HG03095 (cell line): ENCODE data around the gene ZNF514.
A peak's percentile ranks its signal among the peaks of the same experiment; 100 is the strongest.
"Not testable (repeated sequence)": the region's sequence is repeated elsewhere in the genome, so short reads cannot be mapped to it uniquely, and the experiment has no call there.

Experiments used
- ATAC-seq: cut with Tn5 transposase; IDR thresholded peaks from one replicate; pipeline ENCODE4 v1.9.1; 2021; ENCODE audit warnings: moderate library complexity; ENCODE audit not compliant: unreplicated experiment

The ZNF514 gene

GRCh38 chr2:95138702-95139101 lies 20.9 kb downstream of the ZNF514 start:
- ATAC-seq = no peak

GRCh38 chr2:95122197-95122551 lies 37.5 kb downstream of the ZNF514 start:
- no peak for ATAC-seq

- peak; percentile 94 for ATAC-seq
Observed at GRCh38 chr2:95121407-95122196, 38.0 kb downstream of the ZNF514 start, which contains the start of gene MRPS5. Gene MRPS5 (minus strand): TSS chr2:95121808. CDS start chr2:95121791, 17 bp downstream.

DNA sequence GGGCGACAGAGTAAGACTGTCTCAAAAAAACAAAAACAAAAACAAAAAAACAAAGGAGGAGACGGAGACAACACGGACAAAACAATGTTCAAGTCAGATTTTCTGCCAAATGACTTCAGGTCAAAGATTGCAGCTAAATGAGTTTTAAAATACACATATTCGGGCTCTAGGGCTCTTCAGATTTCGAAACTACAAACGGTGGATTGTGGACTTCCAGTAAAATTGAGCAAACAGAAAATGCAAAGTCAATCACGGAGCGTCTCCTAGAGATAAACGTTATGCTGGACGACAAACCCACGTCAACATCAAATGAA lies 38.6 kb downstream of the ZNF514 start:
- no peak for ATAC-seq

- peak; percentile 96 for ATAC-seq
Observed at GRCh38 chr2:95115418-95115817, 44.2 kb downstream of the ZNF514 start.

GRCh38 chr2:95113464-95113863 lies 46.2 kb downstream of the ZNF514 start:
- ATAC-seq = no peak

DNA sequence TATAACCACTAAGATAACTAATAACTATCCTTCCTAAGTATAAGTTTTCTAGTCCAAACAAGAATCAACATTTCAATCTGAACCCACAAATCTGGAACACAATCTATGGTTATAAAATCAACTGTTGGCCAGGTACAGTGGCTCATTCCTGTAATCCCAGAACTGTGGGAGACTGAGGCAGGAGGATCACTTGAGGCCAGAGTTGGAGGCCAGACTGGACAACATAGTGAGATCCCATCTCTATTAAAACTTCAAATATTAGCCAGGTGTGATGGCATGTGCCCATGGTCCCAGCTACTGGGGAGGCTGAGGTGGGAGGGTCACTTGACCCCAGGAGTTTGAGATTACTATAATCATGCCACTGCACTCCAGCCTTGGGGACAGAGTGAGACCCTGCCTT lies 49.3 kb downstream of the ZNF514 start:
- no peak for ATAC-seq

DNA sequence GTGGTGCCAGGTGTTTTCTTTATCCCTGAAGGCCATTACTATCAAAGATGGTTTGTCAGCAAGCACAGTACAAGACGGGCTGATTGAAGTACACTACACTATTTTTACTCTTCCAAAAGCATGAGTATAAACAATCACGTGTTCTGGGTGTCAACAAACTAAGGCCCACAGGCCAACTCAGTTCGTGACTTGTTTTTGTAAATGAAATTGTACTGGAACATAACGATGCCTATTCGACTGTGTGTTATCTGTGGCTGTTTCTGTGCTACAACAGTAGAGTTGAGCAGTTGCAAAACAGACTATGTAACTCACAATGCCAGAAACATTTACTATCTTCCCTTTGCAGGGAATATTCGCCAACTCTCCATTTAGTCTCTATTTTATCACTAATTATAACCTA lies 50.4 kb downstream of the ZNF514 start:
- no peak for ATAC-seq

GRCh38 chr2:95106081-95106480 lies 53.6 kb downstream of the ZNF514 start:
- ATAC-seq = no peak

DNA sequence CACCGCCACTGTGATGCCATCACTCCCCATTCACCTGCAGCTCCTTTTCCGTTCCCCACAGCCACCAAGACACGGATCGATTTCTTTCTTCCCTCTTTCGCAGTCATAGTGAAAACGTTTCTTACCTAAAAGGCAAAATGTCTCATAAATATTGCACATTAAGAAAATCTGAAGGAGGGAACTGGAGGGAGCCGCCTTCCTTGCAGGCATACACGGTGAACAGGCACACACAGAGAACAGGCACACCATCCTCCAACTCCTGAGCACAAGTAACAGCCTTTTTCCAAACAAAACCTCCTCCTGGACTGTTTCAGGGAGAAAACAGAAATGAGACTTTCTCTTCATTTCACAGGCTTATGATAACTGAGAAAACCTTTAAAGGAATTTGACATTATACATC lies 55.0 kb downstream of the ZNF514 start:
- no peak for ATAC-seq

GRCh38 chr2:95099910-95100309 lies 59.7 kb downstream of the ZNF514 start:
- ATAC-seq = no peak

DNA sequence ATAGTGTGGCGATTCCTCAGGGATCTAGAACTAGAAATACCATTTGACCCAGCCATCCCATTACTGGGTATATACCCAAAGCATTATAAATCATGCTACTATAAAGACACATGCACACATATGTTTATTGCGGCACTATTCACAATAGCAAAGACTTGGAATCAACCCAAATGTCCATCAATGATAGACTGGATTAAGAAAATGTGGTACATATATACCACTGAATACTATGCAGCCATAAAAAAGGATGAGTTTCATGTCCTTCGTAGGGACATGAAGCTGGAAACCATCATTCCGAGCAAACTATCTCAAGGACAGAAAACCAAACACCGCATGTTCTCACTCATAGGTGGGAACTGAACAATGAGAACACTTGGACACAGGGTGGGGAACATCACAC lies 61.4 kb downstream of the ZNF514 start:
- ATAC-seq = not testable (repeated sequence)
